ENCODE data around the gene CSNK2A3. TPM values are rescaled to one million over a fixed set of nuclear protein-coding genes. Genes with fewer than 3 reads are reported as not detected.

CSNK2A3 gene
- total and polyA plus RNA-seq, 2 experiments from 2014 or later, result 0.91 to 4.1 TPM

DNA sequence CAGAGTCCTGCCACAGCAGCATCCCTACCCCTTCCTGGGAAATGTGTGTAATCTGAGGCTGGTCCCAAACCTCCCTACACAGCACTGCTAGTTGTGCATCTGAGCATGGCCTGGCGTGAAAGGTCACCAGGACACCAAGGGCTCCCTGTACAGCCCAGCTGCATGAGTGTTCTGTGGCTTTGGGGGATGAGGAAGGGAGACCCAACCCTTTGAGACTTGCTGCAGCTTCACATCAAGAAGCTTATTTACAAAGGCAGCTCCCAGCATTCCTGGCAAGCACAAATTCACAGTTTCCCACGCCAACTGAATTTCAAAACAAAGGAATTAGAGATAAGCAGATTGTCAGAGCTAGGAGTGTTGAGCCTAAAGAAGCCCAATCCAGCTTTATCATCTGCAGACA, 32.2 kb downstream of the CSNK2A3 start (continued):
- TF ChIP-seq, protein P1, sequence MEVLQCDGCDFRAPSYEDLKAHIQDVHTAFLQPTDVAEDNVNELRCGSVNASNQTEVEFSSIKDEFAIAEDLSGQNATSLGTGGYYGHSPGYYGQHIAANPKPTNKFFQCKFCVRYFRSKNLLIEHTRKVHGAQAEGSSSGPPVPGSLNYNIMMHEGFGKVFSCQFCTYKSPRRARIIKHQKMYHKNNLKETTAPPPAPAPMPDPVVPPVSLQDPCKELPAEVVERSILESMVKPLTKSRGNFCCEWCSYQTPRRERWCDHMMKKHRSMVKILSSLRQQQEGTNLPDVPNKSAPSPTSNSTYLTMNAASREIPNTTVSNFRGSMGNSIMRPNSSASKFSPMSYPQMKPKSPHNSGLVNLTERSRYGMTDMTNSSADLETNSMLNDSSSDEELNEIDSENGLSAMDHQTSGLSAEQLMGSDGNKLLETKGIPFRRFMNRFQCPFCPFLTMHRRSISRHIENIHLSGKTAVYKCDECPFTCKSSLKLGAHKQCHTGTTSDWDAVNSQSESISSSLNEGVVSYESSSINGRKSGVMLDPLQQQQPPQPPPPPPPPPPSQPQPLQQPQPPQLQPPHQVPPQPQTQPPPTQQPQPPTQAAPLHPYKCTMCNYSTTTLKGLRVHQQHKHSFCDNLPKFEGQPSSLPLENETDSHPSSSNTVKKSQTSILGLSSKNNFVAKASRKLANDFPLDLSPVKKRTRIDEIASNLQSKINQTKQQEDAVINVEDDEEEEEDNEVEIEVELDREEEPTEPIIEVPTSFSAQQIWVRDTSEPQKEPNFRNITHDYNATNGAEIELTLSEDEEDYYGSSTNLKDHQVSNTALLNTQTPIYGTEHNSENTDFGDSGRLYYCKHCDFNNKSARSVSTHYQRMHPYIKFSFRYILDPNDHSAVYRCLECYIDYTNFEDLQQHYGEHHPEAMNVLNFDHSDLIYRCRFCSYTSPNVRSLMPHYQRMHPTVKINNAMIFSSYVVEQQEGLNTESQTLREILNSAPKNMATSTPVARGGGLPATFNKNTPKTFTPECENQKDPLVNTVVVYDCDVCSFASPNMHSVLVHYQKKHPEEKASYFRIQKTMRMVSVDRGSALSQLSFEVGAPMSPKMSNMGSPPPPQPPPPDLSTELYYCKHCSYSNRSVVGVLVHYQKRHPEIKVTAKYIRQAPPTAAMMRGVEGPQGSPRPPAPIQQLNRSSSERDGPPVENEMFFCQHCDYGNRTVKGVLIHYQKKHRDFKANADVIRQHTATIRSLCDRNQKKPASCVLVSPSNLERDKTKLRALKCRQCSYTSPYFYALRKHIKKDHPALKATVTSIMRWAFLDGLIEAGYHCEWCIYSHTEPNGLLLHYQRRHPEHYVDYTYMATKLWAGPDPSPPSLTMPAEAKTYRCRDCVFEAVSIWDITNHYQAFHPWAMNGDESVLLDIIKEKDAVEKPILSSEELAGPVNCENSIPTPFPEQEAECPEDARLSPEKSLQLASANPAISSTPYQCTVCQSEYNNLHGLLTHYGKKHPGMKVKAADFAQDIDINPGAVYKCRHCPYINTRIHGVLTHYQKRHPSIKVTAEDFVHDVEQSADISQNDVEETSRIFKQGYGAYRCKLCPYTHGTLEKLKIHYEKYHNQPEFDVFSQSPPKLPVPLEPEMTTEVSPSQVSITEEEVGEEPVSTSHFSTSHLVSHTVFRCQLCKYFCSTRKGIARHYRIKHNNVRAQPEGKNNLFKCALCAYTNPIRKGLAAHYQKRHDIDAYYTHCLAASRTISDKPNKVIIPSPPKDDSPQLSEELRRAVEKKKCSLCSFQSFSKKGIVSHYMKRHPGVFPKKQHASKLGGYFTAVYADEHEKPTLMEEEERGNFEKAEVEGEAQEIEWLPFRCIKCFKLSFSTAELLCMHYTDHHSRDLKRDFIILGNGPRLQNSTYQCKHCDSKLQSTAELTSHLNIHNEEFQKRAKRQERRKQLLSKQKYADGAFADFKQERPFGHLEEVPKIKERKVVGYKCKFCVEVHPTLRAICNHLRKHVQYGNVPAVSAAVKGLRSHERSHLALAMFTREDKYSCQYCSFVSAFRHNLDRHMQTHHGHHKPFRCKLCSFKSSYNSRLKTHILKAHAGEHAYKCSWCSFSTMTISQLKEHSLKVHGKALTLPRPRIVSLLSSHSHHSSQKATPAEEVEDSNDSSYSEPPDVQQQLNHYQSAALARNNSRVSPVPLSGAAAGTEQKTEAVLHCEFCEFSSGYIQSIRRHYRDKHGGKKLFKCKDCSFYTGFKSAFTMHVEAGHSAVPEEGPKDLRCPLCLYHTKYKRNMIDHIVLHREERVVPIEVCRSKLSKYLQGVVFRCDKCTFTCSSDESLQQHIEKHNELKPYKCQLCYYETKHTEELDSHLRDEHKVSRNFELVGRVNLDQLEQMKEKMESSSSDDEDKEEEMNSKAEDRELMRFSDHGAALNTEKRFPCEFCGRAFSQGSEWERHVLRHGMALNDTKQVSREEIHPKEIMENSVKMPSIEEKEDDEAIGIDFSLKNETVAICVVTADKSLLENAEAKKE (CRISPR knock-in tag; IDR thresholded peaks at IDR 0.05), result no peak
- TF ChIP-seq NANOG (IDR thresholded peaks at IDR 0.05; ENCODE audit: borderline replicate concordance), result no peak

DNA sequence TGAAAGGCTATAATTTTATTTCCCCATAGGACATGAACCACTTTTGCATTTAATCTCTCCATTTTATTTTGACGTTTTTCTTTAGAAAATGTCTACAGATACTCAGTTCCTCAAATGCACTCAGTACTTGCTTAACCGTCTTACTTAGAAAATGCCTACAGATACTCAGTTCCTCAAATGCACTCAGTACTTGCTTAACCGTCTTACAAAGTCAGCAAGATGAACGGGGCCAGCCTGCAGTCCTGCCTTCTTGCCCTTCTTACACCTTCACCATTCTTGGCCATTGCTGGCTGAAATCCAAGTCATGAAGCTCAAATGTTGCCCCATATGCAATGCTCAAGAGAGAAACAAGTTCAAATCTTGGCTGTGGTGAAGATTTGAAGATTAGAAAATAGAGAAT, 34.1 kb downstream of the CSNK2A3 start:
- no peak overlapping the region for H3K4me3 Mint-ChIP-seq
- no peaks in the 10 kb centered on the region for H3K4me1 ChIP-seq (ENCODE audit: insufficient read depth)
- no peak overlapping the region for H3K4me3 ChIP-seq
- H4K20me1 ChIP-seq (replicated peaks; ENCODE audit: insufficient read depth), result no peaks in the 10 kb centered on the region
- no peak overlapping the region for H2AFZ ChIP-seq
- no peak overlapping the region for H3K27ac Mint-ChIP-seq
- no peaks in the 10 kb centered on the region for H3K36me3 ChIP-seq (ENCODE audit: insufficient read depth)
- peaks cover 3% of the 10 kb centered on the region; the same call in 1 of the 3 replicates for H3K36me3 Mint-ChIP-seq (ENCODE audit: low read depth)
- H3K79me2 ChIP-seq (replicated peaks; ENCODE audit: insufficient read depth), result no peaks in the 10 kb centered on the region
- H3K27me3 Mint-ChIP-seq (ENCODE audit: insufficient read depth, low read depth, poor library complexity), result peaks cover 2% of the 10 kb centered on the region
- no peaks in the 10 kb centered on the region for H3K4me1 Mint-ChIP-seq
- ATAC-seq (no peak), DNase-seq (ENCODE audit: low spot score) (no peak)
- H3K9me2 ChIP-seq (ENCODE audit: insufficient read depth), result no peaks in the 10 kb centered on the region
- H3K9me3 Mint-ChIP-seq, result no peaks in the 10 kb centered on the region
- no peaks in the 10 kb centered on the region for H3F3A ChIP-seq (replicated peaks; ENCODE audit: low read depth)
- no peaks in the 10 kb centered on the region for H3K27me3 ChIP-seq (ENCODE audit: insufficient read depth)
- no peak overlapping the region for H3K27ac ChIP-seq (ENCODE audit: low read depth)
- no peak overlapping the region for H3K4me2 ChIP-seq
- TF ChIP-seq, protein P1 (CRISPR knock-in tag; IDR thresholded peaks at IDR 0.05), result no peak
- TF ChIP-seq, protein P2, sequence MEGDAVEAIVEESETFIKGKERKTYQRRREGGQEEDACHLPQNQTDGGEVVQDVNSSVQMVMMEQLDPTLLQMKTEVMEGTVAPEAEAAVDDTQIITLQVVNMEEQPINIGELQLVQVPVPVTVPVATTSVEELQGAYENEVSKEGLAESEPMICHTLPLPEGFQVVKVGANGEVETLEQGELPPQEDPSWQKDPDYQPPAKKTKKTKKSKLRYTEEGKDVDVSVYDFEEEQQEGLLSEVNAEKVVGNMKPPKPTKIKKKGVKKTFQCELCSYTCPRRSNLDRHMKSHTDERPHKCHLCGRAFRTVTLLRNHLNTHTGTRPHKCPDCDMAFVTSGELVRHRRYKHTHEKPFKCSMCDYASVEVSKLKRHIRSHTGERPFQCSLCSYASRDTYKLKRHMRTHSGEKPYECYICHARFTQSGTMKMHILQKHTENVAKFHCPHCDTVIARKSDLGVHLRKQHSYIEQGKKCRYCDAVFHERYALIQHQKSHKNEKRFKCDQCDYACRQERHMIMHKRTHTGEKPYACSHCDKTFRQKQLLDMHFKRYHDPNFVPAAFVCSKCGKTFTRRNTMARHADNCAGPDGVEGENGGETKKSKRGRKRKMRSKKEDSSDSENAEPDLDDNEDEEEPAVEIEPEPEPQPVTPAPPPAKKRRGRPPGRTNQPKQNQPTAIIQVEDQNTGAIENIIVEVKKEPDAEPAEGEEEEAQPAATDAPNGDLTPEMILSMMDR (conservative IDR thresholded peaks at IDR 0.05; ENCODE audit: low read depth in 2 of 2), result no peak
- TF ChIP-seq, protein P3, sequence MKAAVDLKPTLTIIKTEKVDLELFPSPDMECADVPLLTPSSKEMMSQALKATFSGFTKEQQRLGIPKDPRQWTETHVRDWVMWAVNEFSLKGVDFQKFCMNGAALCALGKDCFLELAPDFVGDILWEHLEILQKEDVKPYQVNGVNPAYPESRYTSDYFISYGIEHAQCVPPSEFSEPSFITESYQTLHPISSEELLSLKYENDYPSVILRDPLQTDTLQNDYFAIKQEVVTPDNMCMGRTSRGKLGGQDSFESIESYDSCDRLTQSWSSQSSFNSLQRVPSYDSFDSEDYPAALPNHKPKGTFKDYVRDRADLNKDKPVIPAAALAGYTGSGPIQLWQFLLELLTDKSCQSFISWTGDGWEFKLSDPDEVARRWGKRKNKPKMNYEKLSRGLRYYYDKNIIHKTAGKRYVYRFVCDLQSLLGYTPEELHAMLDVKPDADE (IDR thresholded peaks at IDR 0.05), result no peak

Data from GM23338 (cell line).